ENCODE data around the gene TTC28. TPM values are rescaled to one million over a fixed set of nuclear protein-coding genes. Genes with fewer than 3 reads are reported as not detected.
A peak's percentile ranks its signal among the peaks of the same experiment; 100 is the strongest.

TTC28 gene
- total RNA-seq, 1 experiment from 2014 or later: 0.24 TPM

DNA sequence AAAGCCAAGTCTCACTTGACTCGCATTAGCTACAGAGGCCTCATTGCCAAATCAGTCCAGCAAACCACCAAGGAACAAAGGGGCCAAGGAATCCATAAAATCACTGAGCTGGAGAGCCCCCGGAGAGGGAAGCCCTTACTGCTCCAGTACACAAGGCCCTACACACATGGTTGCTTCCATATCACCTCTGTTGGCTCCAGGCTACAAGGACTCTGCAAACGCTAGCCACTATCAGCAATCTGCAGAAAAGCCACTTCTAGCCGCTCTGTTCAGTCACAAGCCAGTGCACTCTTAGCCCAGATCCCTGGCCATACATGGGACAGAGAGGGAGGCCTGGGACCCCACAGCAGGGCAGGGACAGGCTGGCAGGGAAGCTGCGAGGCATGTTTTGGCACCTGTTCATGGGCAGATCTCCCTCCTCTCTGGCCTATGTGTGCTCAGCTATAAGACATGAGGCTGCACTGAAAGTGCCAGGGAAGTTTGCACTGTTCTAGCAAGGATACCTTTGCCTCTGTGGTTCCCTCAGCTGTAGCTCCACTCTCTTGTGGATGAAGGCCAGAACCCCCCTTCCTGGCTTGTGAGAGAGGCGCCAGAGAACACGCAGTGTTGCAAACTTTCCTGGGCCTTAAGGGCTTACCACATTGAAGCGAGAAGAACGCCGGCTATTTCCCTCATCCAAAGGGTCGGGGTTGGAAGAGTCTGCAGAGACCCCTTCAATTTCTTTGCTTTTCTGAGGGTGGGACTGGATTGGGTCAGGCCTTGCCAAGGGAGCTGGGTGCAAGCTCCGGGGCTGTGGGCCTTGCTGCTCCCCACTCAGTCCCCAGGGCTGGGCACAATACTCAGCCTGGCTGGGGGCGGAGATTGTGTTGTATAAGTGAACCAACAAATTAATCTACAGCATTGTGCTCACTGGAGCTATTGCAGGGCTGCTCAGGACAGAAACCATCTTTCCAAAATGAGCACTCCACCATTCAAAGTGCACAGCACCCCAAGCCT is 651.9 kb downstream of the TTC28 start:
- no peak for DNase-seq (ENCODE audit: low read depth)

GRCh38 chr22:28025866-28026575 is 653.6 kb downstream of the TTC28 start:
- DNase-seq (ENCODE audit: low read depth): no peak

DNA sequence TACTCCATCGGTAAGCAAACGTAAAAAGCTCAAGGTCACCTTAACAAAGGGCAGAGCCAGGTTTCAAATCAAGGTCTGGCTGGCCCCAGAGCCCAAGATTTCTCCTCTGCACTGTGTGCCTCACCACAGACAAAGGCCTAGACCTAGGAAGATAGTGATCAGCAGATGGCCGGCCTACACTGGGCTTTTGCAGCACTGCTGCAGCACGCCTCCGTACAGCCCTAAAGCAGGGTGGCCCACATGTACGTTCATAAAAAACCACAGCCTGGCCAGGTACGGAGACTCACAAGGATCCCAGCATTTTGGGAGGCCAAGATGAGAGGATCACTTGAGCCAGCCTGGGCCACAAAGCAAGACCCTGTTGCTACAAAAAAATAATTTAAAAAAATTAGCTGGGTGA is 654.3 kb downstream of the TTC28 start:
- no peak for DNase-seq (ENCODE audit: low read depth)

- DNase-seq (ENCODE audit: low read depth): no peak
Observed at GRCh38 chr22:28024422-28024888, 655.2 kb downstream of the TTC28 start.

DNA sequence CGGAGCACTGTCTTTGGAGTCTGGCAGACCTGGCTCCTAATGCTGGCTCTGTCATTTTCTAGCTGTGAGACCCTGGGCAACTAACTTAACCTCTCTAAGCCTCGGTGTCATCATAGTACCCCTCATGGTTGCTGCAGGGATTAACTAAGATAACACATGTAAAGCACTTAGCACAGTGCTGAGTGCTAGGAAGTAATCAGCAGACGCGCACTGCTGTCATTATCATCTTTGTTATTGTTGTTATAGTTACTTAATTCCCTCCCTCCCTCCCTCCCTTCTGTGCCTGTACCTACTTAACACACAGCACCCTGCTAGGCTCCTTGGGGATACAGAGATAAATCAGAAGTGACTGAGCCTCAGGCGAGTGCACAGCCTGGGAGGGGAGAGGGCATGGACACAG is 655.9 kb downstream of the TTC28 start:
- DNase-seq (ENCODE audit: low read depth): no peak

GRCh38 chr22:28023036-28023435 is 656.6 kb downstream of the TTC28 start:
- no peak for DNase-seq (ENCODE audit: low read depth)

GRCh38 chr22:28021998-28022660 is 657.5 kb downstream of the TTC28 start:
- no peak for DNase-seq (ENCODE audit: low read depth)

DNA sequence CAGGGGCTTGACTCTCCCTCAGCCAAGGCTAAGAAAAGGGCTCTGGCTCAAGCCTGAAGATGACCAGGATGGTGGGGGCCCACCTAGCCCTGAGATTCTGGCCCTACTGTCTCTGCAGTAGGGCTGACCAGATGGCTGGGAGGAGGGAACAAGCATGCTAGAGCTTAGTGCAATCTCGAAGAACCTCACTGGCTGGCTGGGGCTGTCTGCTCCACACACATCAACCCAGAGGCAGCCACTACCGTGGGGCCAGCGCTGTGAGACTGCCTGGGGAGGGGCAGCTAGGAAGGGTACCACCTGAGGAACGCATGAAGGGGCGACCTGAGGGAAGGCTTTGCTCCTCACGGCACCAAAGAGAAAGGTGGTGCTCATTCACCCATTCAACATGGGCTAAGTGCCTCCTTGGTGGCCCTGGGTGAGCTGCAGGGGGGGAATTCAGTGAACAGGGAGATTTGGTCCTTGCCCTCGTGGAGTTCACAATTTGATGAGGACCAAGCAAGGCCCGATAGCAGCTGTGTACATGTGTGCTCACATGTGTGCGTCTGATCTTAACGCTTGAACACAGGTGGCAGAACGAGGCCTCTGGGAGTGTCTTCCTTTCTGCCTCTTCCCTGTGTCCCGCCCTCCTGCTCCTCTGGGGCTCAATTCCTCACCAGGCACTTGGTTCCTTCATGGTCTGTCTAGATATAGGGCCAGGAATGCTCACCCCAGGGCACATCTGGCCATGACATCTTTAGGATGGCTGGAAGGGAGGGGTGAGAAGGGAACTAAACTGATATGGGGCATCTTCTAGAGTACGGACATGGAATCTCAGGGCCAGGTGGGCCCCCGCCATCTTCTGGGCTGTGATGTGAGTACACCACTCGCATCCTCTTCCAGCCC is 658.3 kb downstream of the TTC28 start:
- DNase-seq (ENCODE audit: low read depth): no peak

DNA sequence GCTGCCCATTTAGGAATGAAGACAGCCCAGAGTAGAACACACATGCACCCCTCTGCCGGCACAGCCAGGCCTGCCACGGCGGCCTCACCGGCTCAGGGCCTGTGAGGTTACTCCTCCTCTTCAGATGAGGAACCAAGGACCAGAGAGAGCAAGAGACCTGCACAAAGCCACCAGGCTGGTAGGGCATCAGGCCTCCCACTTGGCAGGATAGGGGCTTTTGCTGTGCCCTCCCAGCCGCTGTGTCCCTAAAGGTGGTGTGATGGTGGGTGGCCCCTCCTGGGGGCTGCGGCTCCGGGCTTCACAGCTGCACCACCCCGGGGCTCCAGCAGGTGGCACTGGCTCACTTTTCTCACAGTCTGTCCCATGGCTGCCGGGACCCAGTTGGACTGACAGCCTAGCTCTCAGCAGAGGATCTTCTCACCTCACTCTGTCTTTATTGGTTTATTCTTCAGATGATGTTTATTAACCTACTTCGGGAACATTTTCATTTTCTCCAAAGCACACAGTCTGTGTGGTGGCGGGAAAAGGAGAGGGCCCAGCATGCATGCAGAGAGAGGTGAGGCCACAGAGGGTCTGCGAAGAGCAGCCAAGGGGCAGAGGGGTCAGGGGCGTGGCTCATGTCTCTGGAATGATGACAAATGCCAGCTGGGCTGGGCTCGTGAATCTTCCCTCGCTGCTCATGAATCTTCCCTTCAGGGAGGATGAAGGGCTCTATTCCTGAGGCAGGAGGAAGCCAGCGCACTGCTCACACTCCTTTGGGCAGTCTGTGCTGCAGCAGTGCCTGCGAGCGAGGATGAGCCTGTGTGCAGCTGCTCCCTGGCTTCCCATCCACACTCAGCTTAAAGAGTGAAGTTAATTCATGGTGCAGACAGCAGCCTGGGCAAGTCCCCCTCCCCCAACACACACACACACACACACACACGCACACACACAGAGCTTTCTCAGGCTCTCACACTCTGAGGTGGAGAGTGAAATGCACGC is 659.5 kb downstream of the TTC28 start:
- peak; percentile 57 for DNase-seq (ENCODE audit: low read depth)

DNA sequence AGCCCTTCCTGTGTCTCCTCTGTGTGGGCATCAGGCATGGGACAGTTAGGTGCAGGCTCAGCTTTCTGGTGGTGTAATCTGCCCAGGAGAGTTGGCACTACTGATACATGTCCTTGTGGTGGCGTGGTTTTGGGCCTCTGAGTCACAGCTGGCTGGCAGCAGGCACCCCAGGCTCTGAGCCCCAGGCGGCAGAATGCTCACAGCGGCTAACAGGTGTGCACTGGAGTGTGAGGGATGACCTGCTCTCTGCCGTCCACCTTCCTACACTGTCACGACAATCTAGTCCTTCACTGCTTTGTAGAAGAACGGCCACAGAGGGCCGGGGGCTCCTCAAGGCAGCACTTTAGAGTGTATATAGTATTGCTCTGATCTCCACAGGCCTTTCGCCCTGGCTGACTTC is 660.3 kb downstream of the TTC28 start:
- DNase-seq (ENCODE audit: low read depth): peak; percentile 24

DNA sequence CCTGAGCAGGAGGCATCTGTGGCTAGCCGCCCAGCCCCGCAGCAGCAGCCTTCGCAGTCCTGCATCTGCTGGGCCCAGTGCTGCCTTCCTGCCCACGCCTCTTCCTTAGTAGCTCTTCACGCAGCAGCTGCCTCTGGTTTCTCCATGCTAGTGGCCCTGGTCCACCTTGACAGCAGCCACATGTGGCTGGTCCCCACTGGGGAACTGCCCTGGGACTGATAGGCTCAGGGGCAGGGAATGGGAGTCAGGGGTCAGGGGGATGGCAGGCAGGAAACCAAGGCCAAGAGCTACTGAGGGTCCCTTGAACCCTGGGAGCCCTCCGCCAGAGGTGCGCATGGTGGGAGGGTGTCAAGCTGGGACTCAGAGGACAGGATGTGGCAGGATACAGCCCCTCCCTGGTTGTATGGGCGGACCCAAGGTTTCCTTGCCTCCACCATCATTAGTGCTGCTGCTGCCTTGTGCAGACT is 661.1 kb downstream of the TTC28 start:
- DNase-seq (ENCODE audit: low read depth): no peak

DNA sequence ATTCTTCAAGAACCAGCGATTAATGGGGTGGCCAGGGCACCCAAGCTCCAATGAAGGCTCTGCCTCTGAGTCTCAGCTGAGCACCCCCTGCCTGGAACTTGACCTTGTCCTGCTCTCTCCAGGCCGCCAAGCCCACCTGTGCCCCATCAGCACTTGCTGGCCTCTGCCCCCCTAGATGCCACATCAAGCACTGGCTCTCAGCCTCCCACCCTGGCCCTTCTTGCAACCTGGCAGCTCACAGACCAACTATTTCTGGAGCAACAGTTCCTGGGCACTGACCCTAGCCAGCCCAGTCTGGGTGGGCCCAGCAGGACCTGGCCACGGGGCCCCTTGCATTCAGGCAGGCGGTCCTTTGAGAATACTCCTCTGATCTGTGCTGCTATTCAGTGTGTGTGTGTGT is 661.8 kb downstream of the TTC28 start:
- DNase-seq (ENCODE audit: low read depth): no peak

DNA sequence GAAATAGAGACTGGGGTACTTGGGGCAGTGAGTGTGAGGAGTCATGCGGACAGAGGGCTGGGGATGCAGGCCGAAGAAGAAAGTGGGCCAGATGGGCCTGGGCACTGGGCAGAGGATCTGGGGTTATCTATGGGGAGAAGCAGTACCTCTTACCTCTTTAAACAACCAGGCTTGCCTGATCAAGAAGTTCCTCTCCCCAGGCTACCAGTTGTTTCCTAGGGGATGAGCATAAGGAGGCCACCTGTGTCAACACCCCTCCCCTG is 662.2 kb downstream of the TTC28 start:
- DNase-seq (ENCODE audit: low read depth): no peak

GRCh38 chr22:28016781-28017557 is 662.7 kb downstream of the TTC28 start:
- DNase-seq (ENCODE audit: low read depth): no peak

GRCh38 chr22:28015676-28016601 is 663.7 kb downstream of the TTC28 start:
- DNase-seq (ENCODE audit: low read depth): no peak

DNA sequence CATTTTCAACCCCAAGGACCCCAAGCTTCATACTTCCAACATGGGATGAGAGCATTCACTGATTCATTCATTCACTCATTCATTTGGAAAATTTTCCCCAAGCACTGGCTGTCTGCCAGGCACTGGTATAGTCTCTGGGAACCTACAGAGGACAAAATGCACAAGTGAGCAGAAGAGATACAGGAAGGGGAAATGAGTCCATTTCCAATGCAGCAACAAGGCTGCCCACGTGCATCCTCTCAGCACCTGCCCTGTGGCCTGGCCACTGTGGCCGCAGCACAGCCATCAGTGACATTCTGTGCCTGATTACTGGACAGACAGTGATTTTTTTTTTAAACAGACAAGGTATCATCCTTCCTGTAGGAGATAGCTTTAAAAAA is 664.6 kb downstream of the TTC28 start:
- no peak for DNase-seq (ENCODE audit: low read depth)

- no peak for DNase-seq (ENCODE audit: low read depth)
Observed at GRCh38 chr22:28014211-28015045, 665.2 kb downstream of the TTC28 start.

All from HT1080 (cell line).